ENCODE measurements around the gene PLA2R1. TPM values are rescaled to one million over a fixed set of nuclear protein-coding genes. Genes with fewer than 3 reads are reported as not detected.

Gene PLA2R1
- total RNA-seq, 1 experiment from 2014 or later = 1.1 TPM

- TF ChIP-seq, protein P1, sequence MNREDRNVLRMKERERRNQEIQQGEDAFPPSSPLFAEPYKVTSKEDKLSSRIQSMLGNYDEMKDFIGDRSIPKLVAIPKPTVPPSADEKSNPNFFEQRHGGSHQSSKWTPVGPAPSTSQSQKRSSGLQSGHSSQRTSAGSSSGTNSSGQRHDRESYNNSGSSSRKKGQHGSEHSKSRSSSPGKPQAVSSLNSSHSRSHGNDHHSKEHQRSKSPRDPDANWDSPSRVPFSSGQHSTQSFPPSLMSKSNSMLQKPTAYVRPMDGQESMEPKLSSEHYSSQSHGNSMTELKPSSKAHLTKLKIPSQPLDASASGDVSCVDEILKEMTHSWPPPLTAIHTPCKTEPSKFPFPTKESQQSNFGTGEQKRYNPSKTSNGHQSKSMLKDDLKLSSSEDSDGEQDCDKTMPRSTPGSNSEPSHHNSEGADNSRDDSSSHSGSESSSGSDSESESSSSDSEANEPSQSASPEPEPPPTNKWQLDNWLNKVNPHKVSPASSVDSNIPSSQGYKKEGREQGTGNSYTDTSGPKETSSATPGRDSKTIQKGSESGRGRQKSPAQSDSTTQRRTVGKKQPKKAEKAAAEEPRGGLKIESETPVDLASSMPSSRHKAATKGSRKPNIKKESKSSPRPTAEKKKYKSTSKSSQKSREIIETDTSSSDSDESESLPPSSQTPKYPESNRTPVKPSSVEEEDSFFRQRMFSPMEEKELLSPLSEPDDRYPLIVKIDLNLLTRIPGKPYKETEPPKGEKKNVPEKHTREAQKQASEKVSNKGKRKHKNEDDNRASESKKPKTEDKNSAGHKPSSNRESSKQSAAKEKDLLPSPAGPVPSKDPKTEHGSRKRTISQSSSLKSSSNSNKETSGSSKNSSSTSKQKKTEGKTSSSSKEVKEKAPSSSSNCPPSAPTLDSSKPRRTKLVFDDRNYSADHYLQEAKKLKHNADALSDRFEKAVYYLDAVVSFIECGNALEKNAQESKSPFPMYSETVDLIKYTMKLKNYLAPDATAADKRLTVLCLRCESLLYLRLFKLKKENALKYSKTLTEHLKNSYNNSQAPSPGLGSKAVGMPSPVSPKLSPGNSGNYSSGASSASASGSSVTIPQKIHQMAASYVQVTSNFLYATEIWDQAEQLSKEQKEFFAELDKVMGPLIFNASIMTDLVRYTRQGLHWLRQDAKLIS (CRISPR knock-in tag; IDR thresholded peaks at IDR 0.05; ENCODE audit: borderline replicate concordance) = no peak
- TF ChIP-seq ZBTB21 (CRISPR knock-in tag; IDR thresholded peaks at IDR 0.05; ENCODE audit: borderline replicate concordance) = no peak
Observed at GRCh38 chr2:159890551-159891266, 171.7 kb downstream of the PLA2R1 start (continued).

DNA sequence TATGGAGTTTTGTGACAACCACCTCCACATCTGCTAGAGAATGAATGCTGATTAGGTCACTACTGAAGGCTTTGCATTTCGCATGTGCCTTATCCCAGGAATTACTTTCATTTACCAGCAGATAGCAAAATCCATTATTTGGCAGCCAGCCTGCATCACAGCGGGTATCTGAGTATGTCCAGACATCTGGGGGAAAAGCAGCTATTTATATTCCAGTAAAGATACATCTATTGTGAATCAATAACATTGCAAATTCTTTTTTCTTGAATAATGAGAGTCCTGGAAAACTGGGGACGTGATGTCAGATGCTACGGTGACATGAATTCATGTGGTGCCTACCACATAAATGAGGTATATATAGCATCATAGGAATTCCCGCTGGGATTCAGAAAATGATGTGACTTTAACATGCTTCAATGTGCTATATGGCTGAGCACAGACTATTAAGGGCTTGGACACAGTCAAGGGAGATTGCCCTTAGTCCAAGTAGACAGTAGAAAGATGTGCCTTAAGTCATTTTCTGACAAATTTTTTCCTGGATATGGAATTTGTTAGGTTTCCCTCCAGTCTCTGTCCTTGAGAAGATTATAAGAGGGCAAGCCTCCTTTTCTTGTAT is 180.2 kb downstream of the PLA2R1 start:
- TF ChIP-seq ZNF281 (CRISPR knock-in tag; IDR thresholded peaks at IDR 0.05) (no peak), CBFB (CRISPR knock-in tag; IDR thresholded peaks at IDR 0.05; ENCODE audit: low read depth) (no peak), ZSCAN18 (CRISPR knock-in tag; IDR thresholded peaks at IDR 0.05) (no peak), ZNF219 (CRISPR knock-in tag; IDR thresholded peaks at IDR 0.05; ENCODE audit: borderline replicate concordance) (no peak)
- Mint-ChIP-seq H3K4me1 (no peaks in the 10 kb centered on the region; the same call in 1 of the 2 replicates), H3K9me3 (no peaks in the 10 kb centered on the region), H3K27me3 (ENCODE audit: low read depth) (no peaks in the 10 kb centered on the region; the same call in 1 of the 2 replicates), H3K36me3 (no peaks in the 10 kb centered on the region), H3K27ac (no peak overlapping the region), H3K4me3 (no peak overlapping the region)
- POLR2A ChIA-PET = no interaction called here
- ATAC-seq = no peak
- CTCF ChIA-PET = no interaction called here
- no peak for DNase-seq (ENCODE audit: low spot score)

Other genes with a start within 250 kb of the PLA2R1 start
- gene LY75, start 157.9 kb downstream of the PLA2R1 start, total RNA-seq (2021) = 1.9 to 3.3 TPM (median 2.6 TPM) in 3 replicates
- gene ITGB6, start 137.7 kb upstream of the PLA2R1 start, total RNA-seq (2021) = 0.07 to 0.14 TPM in 2 of 3 replicates, not detected in the other

Data from WTC11 (cell line).